CD4-positive, alpha-beta T cell (primary cell): ENCODE results near the gene IL12RB1. TPM values are rescaled to one million over a fixed set of nuclear protein-coding genes. Genes with fewer than 3 reads are reported as not detected.
"Not testable (repeated sequence)": the region's sequence is repeated elsewhere in the genome, so short reads cannot be mapped to it uniquely, and the experiment has no call there.

Source experiments
- ATAC-seq: fragments of 200-7000 bp; cut with Tn5 transposase; one replicate; pipeline ENCODE4 v1.10.0; 2022; ENCODE audit warnings: mild to moderate bottlenecking; ENCODE audit not compliant: poor library complexity
- CTCF ChIA-PET: fragments of 350-600 bp; sonication (Branson Sonifier 250); formaldehyde crosslinking; loops from one replicate; lab custom pipeline; 2021; ENCODE audit warnings: antibody characterized with exemption, inconsistent platforms; lab: Charles Lee
- POLR2A ChIA-PET: fragments of 350-600 bp; sonication (Branson Sonifier 250); formaldehyde crosslinking; loops from one replicate; lab custom pipeline; 2021; ENCODE audit warnings: antibody characterized with exemption, inconsistent platforms; lab: Charles Lee
- DNase-seq, 14 experiments: peaks; one replicate each; pipeline ENCODE4 v3.0.0-alpha.2; 2013 to 2020; ENCODE audit warnings: mixed read lengths in 2 of 14
- H3K27ac ChIP-seq, 2 donors: one replicate each; pipeline versions ENCODE4 v1.5.1 to v1.7.0; 2013; ENCODE audit warnings: low read length in 2 of 2, low read depth in 1 of 2, mild to moderate bottlenecking in 1 of 2
- H3K27me3 ChIP-seq, 2 experiments: 1 replicate in 1 of 2; 2 replicates in 1 of 2; pipeline versions ENCODE4 v1.6.1 to v1.7.0; 2013; ENCODE audit warnings: low read length in 2 of 2, control low read depth in 1 of 2, mild to moderate bottlenecking in 1 of 2, moderate library complexity in 1 of 2; ENCODE audit not compliant: insufficient read depth in 2 of 2, control insufficient read depth in 1 of 2
- H3K36me3 ChIP-seq: one replicate; pipeline ENCODE4 v1.6.1; 2013; ENCODE audit warnings: low read length, control low read depth; ENCODE audit not compliant: insufficient read depth
- H3K4me1 ChIP-seq: one replicate; pipeline ENCODE4 v1.6.1; 2013; ENCODE audit warnings: low read length, control low read depth; ENCODE audit not compliant: insufficient read depth
- H3K4me3 ChIP-seq: one replicate; pipeline ENCODE4 v1.5.1; 2013; ENCODE audit warnings: mild to moderate bottlenecking, low read length, moderate library complexity
- H3K9me3 ChIP-seq, 2 experiments: 1 replicate in 1 of 2; 2 replicates in 1 of 2; pipeline versions ENCODE4 v1.6.1 to v1.7.0; 2013; ENCODE audit warnings: low read length in 2 of 2, mild to moderate bottlenecking in 2 of 2, control low read depth in 1 of 2, moderate library complexity in 1 of 2; ENCODE audit not compliant: control insufficient read depth in 1 of 2, insufficient read depth in 1 of 2
- H3K27ac Mint-ChIP-seq: one replicate; pipeline ENCODE4 v1.8.0; 2020; ENCODE audit warnings: mixed read lengths
- H3K27me3 Mint-ChIP-seq: one replicate; pipeline ENCODE4 v1.8.0; 2021; ENCODE audit warnings: mixed read lengths
- H3K36me3 Mint-ChIP-seq: one replicate; pipeline ENCODE4 v1.8.0; 2021; ENCODE audit warnings: low read depth, mixed read lengths
- H3K4me1 Mint-ChIP-seq: one replicate; pipeline ENCODE4 v1.8.0; 2021; ENCODE audit warnings: low read depth, mixed read lengths
- H3K4me3 Mint-ChIP-seq: one replicate; pipeline ENCODE4 v1.8.0; 2020; ENCODE audit warnings: mild to moderate bottlenecking, mixed read lengths
- H3K9me3 Mint-ChIP-seq: one replicate; pipeline ENCODE4 v1.8.0; 2020; ENCODE audit warnings: mixed read lengths
- CTCF ChIP-seq: fragments of 200-600 bp; IDR thresholded peaks from one replicate; pipeline ENCODE4 v1.8.0; 2022; ENCODE audit warnings: antibody characterized with exemption, mild to moderate bottlenecking
- intact Hi-C, 2 experiments: fragments of 100-400 bp; cut with DNase I in 1 of 2; cut with micrococcal nuclease in 1 of 2; formaldehyde crosslinking; loops; one replicate each; pipeline versions ENCODE4 v1.15.1 to v1.9.0; 2023 to 2025; cut with DNase I, micrococcal nuclease
- total RNA-seq, 174 experiments: library from RNA in 2 of 174; stranded (reverse) in 2 of 174; gene quantifications; one replicate each; pipeline ENCODE4 v1.2.3 and lab custom pipeline; 2021 to 2026

The IL12RB1 gene
- total RNA-seq, 2 experiments from 2014 or later, result 20.5 to 22.5 TPM

GRCh38 chr19:18044825-18045304 lies 41.9 kb downstream of the IL12RB1 start:
- Histone ChIP-seq H3K4me1 (peaks cover 34% of the 10 kb centered on the region), H3K27ac (peak overlapping the region; percentile 56 to 67), H3K27me3 (no peaks in the 10 kb centered on the region), H3K36me3 (no peaks in the 10 kb centered on the region), H3K4me3 (peak overlapping the region; percentile 53), H3K9me3 (no peaks in the 10 kb centered on the region)
- Mint-ChIP-seq H3K27ac (peak overlapping the region; percentile 92), H3K4me1 (peaks cover 36% of the 10 kb centered on the region), H3K4me3 (peak overlapping the region; percentile 79), H3K9me3 (no peaks in the 10 kb centered on the region), H3K27me3 (no peaks in the 10 kb centered on the region), H3K36me3 (no peaks in the 10 kb centered on the region)
- TF ChIP-seq CTCF, result no peak
- intact Hi-C loops, result loop anchor here in 1 of 2 experiments (2.0 kb wide), 1 partner anchor 22 kb away; no protein-coding TSS in a partner anchor
- DNase-seq (peak; percentile 68 to 95 (median 79)), ATAC-seq (peak; percentile 95)
- ChIA-PET POLR2A (interaction anchor here (0.6 to 2.0 kb wide), 25 partner anchors 8 to 185 kb away, joined by 3 to 35 read pairs (median 6); partner anchors contain the start of genes ARRDC2, IL12RB1, MAST3 and RPL18A), CTCF (interaction anchor here (0.7 to 2.0 kb wide), 10 partner anchors 13 to 185 kb away, joined by 3 to 12 read pairs (median 4); partner anchors contain the start of genes ARRDC2 and RPL18A)

- no peaks in the 10 kb centered on the region for H3K9me3 Mint-ChIP-seq
- peak overlapping the region; percentile 92 for H3K27ac Mint-ChIP-seq
- H3K27me3 Mint-ChIP-seq, result no peaks in the 10 kb centered on the region
- ATAC-seq (no peak), DNase-seq (no peak)
- H3K36me3 Mint-ChIP-seq, result no peaks in the 10 kb centered on the region
- peak overlapping the region; percentile 79 for H3K4me3 Mint-ChIP-seq
- H3K4me1 ChIP-seq, result peaks cover 34% of the 10 kb centered on the region
- H3K4me3 ChIP-seq, result no peak overlapping the region
- H3K27ac ChIP-seq, result peak overlapping the region in 1 of 2 donors; percentile 67
- ChIA-PET CTCF (interaction anchor here (2.0 kb wide), 1 partner anchor 105 kb away, joined by 5 read pairs; no protein-coding TSS in a partner anchor), POLR2A (interaction anchor here (1.7 to 2.0 kb wide), 4 partner anchors 20 to 43 kb away, joined by 5 to 35 read pairs (median 22); partner anchors contain the start of gene ARRDC2)
- no peaks in the 10 kb centered on the region for H3K36me3 ChIP-seq
- intact Hi-C loops, result loop anchor here in 1 of 2 experiments (2.0 kb wide), 1 partner anchor 21 kb away; no protein-coding TSS in a partner anchor
- peaks cover 35% of the 10 kb centered on the region for H3K4me1 Mint-ChIP-seq
- H3K27me3 ChIP-seq, result no peaks in the 10 kb centered on the region
- TF ChIP-seq CTCF, result no peak
- no peaks in the 10 kb centered on the region for H3K9me3 ChIP-seq
These were observed 43.1 kb downstream of the IL12RB1 start for GRCh38 chr19:18043676-18044075.

- Histone ChIP-seq H3K9me3 (no peaks in the 10 kb centered on the region), H3K4me1 (peaks cover 31% of the 10 kb centered on the region), H3K27me3 (no peaks in the 10 kb centered on the region), H3K27ac (no peak overlapping the region), H3K36me3 (no peaks in the 10 kb centered on the region), H3K4me3 (no peak overlapping the region)
- H3K9me3 Mint-ChIP-seq, result no peaks in the 10 kb centered on the region
- H3K4me3 Mint-ChIP-seq, result peak overlapping the region; percentile 4
- ChIA-PET CTCF (no interaction called here), POLR2A (interaction anchor here (1.6 kb wide), 1 partner anchor 17 kb away, joined by 5 read pairs; no protein-coding TSS in a partner anchor)
- no peak overlapping the region for H3K27ac Mint-ChIP-seq
- no peaks in the 10 kb centered on the region for H3K27me3 Mint-ChIP-seq
- peaks cover 25% of the 10 kb centered on the region for H3K4me1 Mint-ChIP-seq
- intact Hi-C loops, result no loop called here
- no peaks in the 10 kb centered on the region for H3K36me3 Mint-ChIP-seq
- TF ChIP-seq CTCF, result no peak
- ATAC-seq (no peak), DNase-seq (no peak)
These were observed 45.7 kb downstream of the IL12RB1 start for GRCh38 chr19:18041054-18041453.

GRCh38 chr19:18032102-18032501 lies 54.6 kb downstream of the IL12RB1 start:
- H3K27ac Mint-ChIP-seq, H3K36me3 ChIP-seq, H3K9me3 Mint-ChIP-seq, DNase-seq, ATAC-seq, H3K36me3 Mint-ChIP-seq, H3K4me3 ChIP-seq, H3K4me1 Mint-ChIP-seq, H3K27me3 Mint-ChIP-seq, H3K4me3 Mint-ChIP-seq, intact Hi-C loops, H3K9me3 ChIP-seq, H3K27ac ChIP-seq, H3K27me3 ChIP-seq: not testable (repeated sequence)
- H3K4me1 ChIP-seq, result peaks cover 16% of the 10 kb centered on the region
- ChIA-PET POLR2A (interaction anchor here (0.6 to 2.1 kb wide), 3 partner anchors 9 to 20 kb away, joined by 3 to 11 read pairs (median 4); no protein-coding TSS in a partner anchor), CTCF (interaction anchor here (1.4 kb wide), 1 partner anchor 94 kb away, joined by 3 read pairs; no protein-coding TSS in a partner anchor)

- H3K4me3 Mint-ChIP-seq, intact Hi-C loops: not testable (repeated sequence)
These were observed 55.3 kb downstream of the IL12RB1 start for GRCh38 chr19:18031401-18031800.

More at GRCh38 chr19:18031401-18031800, 55.3 kb downstream of the IL12RB1 start:
- H3K36me3 Mint-ChIP-seq, H3K9me3 Mint-ChIP-seq, H3K27me3 ChIP-seq, H3K9me3 ChIP-seq, ATAC-seq, H3K27ac ChIP-seq, H3K4me3 ChIP-seq, H3K27me3 Mint-ChIP-seq, H3K36me3 ChIP-seq: not testable (repeated sequence)
- H3K27ac Mint-ChIP-seq, result peak overlapping the region; percentile 25
- ChIA-PET POLR2A (interaction anchor here (0.7 to 2.1 kb wide), 2 partner anchors 13 to 21 kb away, joined by 4 to 11 read pairs; no protein-coding TSS in a partner anchor), CTCF (interaction anchor here (1.4 kb wide), 1 partner anchor 93 kb away, joined by 3 read pairs; no protein-coding TSS in a partner anchor)
- peaks cover 16% of the 10 kb centered on the region for H3K4me1 ChIP-seq
- peak in 1 of 14 experiments; percentile 38 for DNase-seq
- peaks cover 11% of the 10 kb centered on the region for H3K4me1 Mint-ChIP-seq
